Heart left ventricle (tissue), 16 donors: ENCODE data around the gene HOATZ. TPM values are rescaled to one million over a fixed set of nuclear protein-coding genes. Genes with fewer than 3 reads are reported as not detected.
A peak's percentile ranks its signal among the peaks of the same experiment; 100 is the strongest.

Experiments
- ATAC-seq, 4 donors: fragments of 200-7000 bp; cut with Tn5 transposase; one replicate each; pipeline ENCODE4 v1.9.1; 2020 to 2022; ENCODE audit warnings: moderate library complexity in 4 of 4, mild to moderate bottlenecking in 3 of 4, moderate number of reproducible peaks in 1 of 4
- DNase-seq, 5 donors: peaks; one replicate each; pipeline ENCODE4 v3.0.0-alpha.2; 2020
- H3K27ac ChIP-seq, 12 donors: fragments of 200-600 bp; sonication (generic) in 4 of 12; one replicate each; pipeline versions ENCODE4 v1.5.0 to v1.8.0; 2016 to 2022; ENCODE audit warnings: mild to moderate bottlenecking in 2 of 12
- H3K27me3 ChIP-seq, 9 donors: fragments of 200-600 bp; sonication (generic) in 2 of 9; one replicate each; pipeline versions ENCODE4 v1.5.1 to v1.8.0; 2016 to 2022; ENCODE audit warnings: mild to moderate bottlenecking in 3 of 9
- H3K36me3 ChIP-seq, 9 donors: fragments of 200-600 bp; sonication (generic) in 2 of 9; one replicate each; pipeline versions ENCODE4 v1.5.0 to v1.8.0; 2018 to 2022; ENCODE audit warnings: mild to moderate bottlenecking in 2 of 9
- H3K4me1 ChIP-seq, 12 donors: fragments of 200-600 bp; sonication (generic) in 4 of 12; one replicate each; pipeline versions ENCODE4 v1.5.0 to v1.8.0; 2016 to 2022; ENCODE audit warnings: mild to moderate bottlenecking in 3 of 12
- H3K4me3 ChIP-seq, 12 donors: fragments of 200-600 bp; sonication (generic) in 4 of 12; one replicate each; pipeline versions ENCODE4 v1.5.0 to v1.8.0; 2017 to 2022; ENCODE audit warnings: mild to moderate bottlenecking in 9 of 12, moderate library complexity in 4 of 12
- H3K9me3 ChIP-seq, 12 donors: fragments of 200-600 bp; sonication (generic) in 4 of 12; one replicate each; pipeline versions ENCODE4 v1.5.0 to v1.8.0; 2016 to 2022; ENCODE audit warnings: mild to moderate bottlenecking in 1 of 12
- CTCF ChIP-seq, 12 donors: fragments of 200-600 bp; sonication (generic) in 4 of 12; IDR thresholded peaks; one replicate each; pipeline versions ENCODE4 v1.5.0 to v1.8.0; 2018 to 2022; ENCODE audit warnings: antibody characterized with exemption in 12 of 12, mild to moderate bottlenecking in 5 of 12
- POLR2A ChIP-seq, 2 donors: fragments of 450-650 bp; IDR thresholded peaks; one replicate each; pipeline ENCODE4 v1.6.1; 2017; ENCODE audit warnings: antibody characterized with exemption in 2 of 2, mild to moderate bottlenecking in 2 of 2, moderate library complexity in 2 of 2
- WGBS, 4 donors: extraction: QIAGEN DNeasy Blood & Tissue Kit in 2 of 4; methylation state at CpG; one replicate each; pipeline versions ENCODE4 v1.1.5 to v1.1.7; 2013 to 2018; 5-methylcytosine and 5-hydroxymethylcytosine counted together
- intact Hi-C, 10 donors: fragments of 100-400 bp; cut with DNase I; formaldehyde crosslinking; loops; one replicate each; pipeline versions ENCODE4 v1.11.1 to v1.14.2; 2022
- polyA plus RNA-seq, 2 donors: library from polyadenylated mRNA; stranded (reverse); fragments of 200-250 nt; gene quantifications; one replicate each; pipeline ENCODE4 v1.2.3, GENCODE V29; 2013
- total RNA-seq, 9 donors: library from RNA; depleted of rRNA in 2 of 9; stranded (reverse); fragments of >200 nt in 2 of 9; fragmentation: NEBNext Ultra II Directional in 3 of 9; extraction: Animal tissue kit (Norgen Biotek cat#: 25700) in 3 of 9; gene quantifications; one replicate each; pipeline versions ENCODE4 v1.1.0 to v1.2.4, GENCODE V29; 2016 to 2023
- donor health status: ischemic (EF 13 %, LVEDD 7.1; RV severe dilation, severe dysfunction).
- donor health status: healthy with polysubstance abuse.
- donor health status: DM: no; HTN: yes; CAD: no.
- donor health status: DM: no; HTN: no; CAD: no.
- donor health status: ischemic (EF 25% LVEDD 6.9; RV normal size, moderate dysfunction).
- donor health status: ischemic (EF 25% LVEDD 5.7; RV mildly dilated, moderate dysfunction).
- donor health status: healthy.
- donor health status: DM: yes; HTN: yes; CAD: no.
- donor health status: ischemic (EF 35%, LVEDD 5.7; RV mildly dilated, moderate dysfunction).
- donor health status: nonischemic (EF 11% LVEDD 7.7; RV severe dilation, severe dysfunction).
- donor health status: DM: yes; HTN: yes; CAD: no.
- donor health status: PGD.
- donor health status: ischemic (EF 29% LVEDD 5.4; RV normal size, mild dysfunction).
- donor health status: nonischemic (EF 23%, LVEDD 6.1; RV moderate dilation, normal function).

Gene HOATZ
- total and polyA plus RNA-seq, 11 donors: not detected

GRCh38 chr11:111559800-111560464 lies 45.4 kb downstream of the HOATZ start:
- Histone ChIP-seq H3K9me3 (no peaks in the 10 kb centered on the region), H3K4me1 (peaks cover 0 to 15% (median 0%) of the 10 kb centered on the region in 12 donors), H3K27ac (peak overlapping the region in 1 of 12 donors; percentile 11), H3K4me3 (no peak overlapping the region), H3K27me3 (no peaks in the 10 kb centered on the region), H3K36me3 (peaks cover 0 to 17% (median 0%) of the 10 kb centered on the region in 9 donors)
- TF ChIP-seq CTCF (IDR thresholded peaks at IDR 0.05) (no peak), POLR2A (IDR thresholded peaks at IDR 0.05) (no peak)
- peak in 2 of 4 donors; percentile 9 to 25 for ATAC-seq
- 73 to 76% (median 74%) methylated on average over 11 of the region's 11 CpGs for WGBS, 4 donors
- intact Hi-C loops: loop anchor here in 2 of 10 donors (5.0 to 10.0 kb wide), 2 partner anchors 275 to 282 kb away; no protein-coding TSS in a partner anchor
- DNase-seq: no peak

- intact Hi-C loops: loop anchor here in 2 of 10 donors (5.0 to 10.0 kb wide), 2 partner anchors 276 to 282 kb away; no protein-coding TSS in a partner anchor
- Histone ChIP-seq H3K27me3 (no peaks in the 10 kb centered on the region), H3K4me3 (no peak overlapping the region), H3K4me1 (peaks cover 0 to 15% (median 0%) of the 10 kb centered on the region in 12 donors), H3K27ac (no peak overlapping the region), H3K36me3 (peaks cover 0 to 17% (median 0%) of the 10 kb centered on the region in 9 donors), H3K9me3 (no peaks in the 10 kb centered on the region)
- DNase-seq: no peak
- 63 to 69% (median 65%) methylated on average over 3 of the region's 3 CpGs for WGBS, 4 donors
- TF ChIP-seq CTCF (IDR thresholded peaks at IDR 0.05) (no peak), POLR2A (IDR thresholded peaks at IDR 0.05) (no peak)
- peak in 2 of 4 donors; percentile 5 to 6 for ATAC-seq
These were observed 46.2 kb downstream of the HOATZ start for GRCh38 chr11:111560800-111561199.

GRCh38 chr11:111561306-111561705 lies 46.7 kb downstream of the HOATZ start:
- H3K4me3 ChIP-seq: no peak overlapping the region
- ATAC-seq (no peak), DNase-seq (no peak)
- H3K27ac ChIP-seq: no peak overlapping the region
- no peaks in the 10 kb centered on the region for H3K27me3 ChIP-seq
- peaks cover 0 to 13% (median 0%) of the 10 kb centered on the region in 9 donors for H3K36me3 ChIP-seq
- H3K4me1 ChIP-seq: peaks cover 0 to 15% (median 0%) of the 10 kb centered on the region in 12 donors
- intact Hi-C loops: loop anchor here in 2 of 10 donors (5.0 to 10.0 kb wide), 2 partner anchors 277 to 281 kb away; no protein-coding TSS in a partner anchor
- WGBS, 4 donors: 91 to 94% (median 92%) methylated on average over 3 of the region's 3 CpGs
- no peaks in the 10 kb centered on the region for H3K9me3 ChIP-seq
- TF ChIP-seq POLR2A (IDR thresholded peaks at IDR 0.05) (no peak), CTCF (IDR thresholded peaks at IDR 0.05) (no peak)

GRCh38 chr11:111561791-111562325 lies 47.3 kb downstream of the HOATZ start:
- H3K27me3 ChIP-seq: no peaks in the 10 kb centered on the region

More at GRCh38 chr11:111561791-111562325, 47.3 kb downstream of the HOATZ start:
- Histone ChIP-seq H3K9me3 (no peaks in the 10 kb centered on the region), H3K36me3 (peaks cover 0 to 12% (median 0%) of the 10 kb centered on the region in 9 donors), H3K27ac (no peak overlapping the region), H3K4me3 (no peak overlapping the region), H3K4me1 (peaks cover 0 to 15% (median 0%) of the 10 kb centered on the region in 12 donors)
- DNase-seq: no peak
- 61 to 93% (median 70%) methylated on average over 3 of the region's 3 CpGs for WGBS, 4 donors
- TF ChIP-seq POLR2A (IDR thresholded peaks at IDR 0.05) (no peak), CTCF (IDR thresholded peaks at IDR 0.05) (no peak)
- ATAC-seq: no peak
- intact Hi-C loops: loop anchor here in 2 of 10 donors (5.0 to 10.0 kb wide), 2 partner anchors 277 to 280 kb away; no protein-coding TSS in a partner anchor
